ENCODE measurements around the gene DCAF6.
"Not testable (repeated sequence)": the region's sequence is repeated elsewhere in the genome, so short reads cannot be mapped to it uniquely, and the experiment has no call there.

The DCAF6 gene

DNA sequence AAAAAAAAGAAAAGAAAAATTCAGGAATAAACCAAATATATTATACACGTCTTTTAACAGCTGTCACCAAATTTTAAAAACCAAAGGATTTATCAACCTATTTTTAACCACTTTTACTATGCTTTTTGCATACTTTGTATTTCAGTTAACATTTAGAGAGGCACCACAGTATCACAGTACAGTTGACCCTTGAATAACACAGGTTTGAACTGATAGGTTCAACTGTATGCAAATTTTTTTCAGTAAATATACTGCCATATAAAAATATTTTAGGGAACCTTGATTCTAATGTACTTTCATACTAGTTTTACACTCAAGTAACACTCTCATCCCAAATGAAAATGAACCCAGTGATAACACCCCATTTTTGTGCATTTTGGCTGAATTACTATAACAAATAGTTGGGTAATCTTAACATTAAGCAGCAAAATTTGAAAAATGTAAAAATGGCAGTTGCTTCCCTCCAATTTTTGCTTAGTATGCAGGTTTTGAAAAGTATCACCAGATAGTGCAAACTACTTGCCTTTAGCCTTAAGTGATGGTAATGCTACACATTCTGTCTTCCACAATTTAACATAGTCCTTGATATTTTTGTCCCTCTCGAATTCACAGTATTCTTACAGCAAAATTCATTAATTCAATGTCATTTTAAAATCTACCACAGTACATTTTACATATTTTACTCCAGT is 11.8 kb upstream of the DCAF6 start:
- no peak for DNase-seq (ENCODE audit: low read depth in 2 of 2)

DNA sequence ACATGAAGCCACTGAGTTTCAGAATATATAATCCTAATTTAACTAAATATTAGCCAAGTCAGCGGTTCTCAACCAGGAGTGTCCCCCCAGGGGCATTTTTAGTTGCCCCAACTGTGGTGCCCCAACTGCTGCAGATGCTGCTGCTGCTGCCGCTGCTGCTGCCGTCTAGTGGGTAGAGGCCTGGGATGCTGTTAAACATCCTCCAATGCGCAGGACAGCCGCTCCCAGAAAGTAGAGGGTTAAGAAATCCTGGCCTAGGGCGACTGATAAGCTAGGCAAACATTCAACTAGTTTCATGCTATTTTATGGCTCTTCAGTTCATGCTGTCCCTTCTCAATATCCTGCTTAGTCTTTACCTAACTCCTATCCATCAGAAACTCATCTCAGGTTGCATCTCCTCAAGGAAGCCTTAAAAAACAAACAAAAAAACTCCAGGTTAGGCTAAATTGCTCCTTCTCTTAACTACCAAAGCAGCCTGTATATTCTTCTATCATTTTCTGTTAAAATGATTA is 9.9 kb upstream of the DCAF6 start:
- no peak for DNase-seq (ENCODE audit: low read depth in 2 of 2)

GRCh38 chr1:167927046-167927754 is 9.3 kb upstream of the DCAF6 start:
- no peak for DNase-seq (ENCODE audit: low read depth in 2 of 2)

GRCh38 chr1:167928457-167928852 is 8.0 kb upstream of the DCAF6 start:
- no peak for DNase-seq (ENCODE audit: low read depth in 2 of 2)

DNA sequence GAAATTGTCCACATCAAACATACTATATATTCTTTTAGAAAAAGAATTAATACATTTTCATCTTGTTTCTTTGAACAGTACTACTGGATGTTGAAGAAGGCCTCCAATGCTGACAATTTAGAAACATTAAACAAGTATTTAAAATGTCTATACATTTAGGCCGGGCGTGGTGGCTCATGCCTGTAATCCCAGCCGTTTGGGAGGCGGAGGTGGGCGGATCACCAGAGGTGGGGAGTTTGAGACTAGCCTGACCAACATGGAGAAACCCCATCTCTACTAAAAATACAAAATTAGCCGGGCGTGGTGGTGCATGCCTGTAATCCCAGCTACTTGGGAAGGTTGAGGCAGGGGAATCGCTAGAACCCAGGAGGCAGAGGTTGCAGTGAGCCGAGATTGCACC is 7.6 kb upstream of the DCAF6 start:
- DNase-seq (ENCODE audit: low read depth in 2 of 2) = not testable (repeated sequence)

GRCh38 chr1:167929725-167930124 is 6.8 kb upstream of the DCAF6 start:
- DNase-seq (ENCODE audit: low read depth in 2 of 2) = no peak

- no peak for DNase-seq (ENCODE audit: low read depth in 2 of 2)
Observed at GRCh38 chr1:167933788-167934187, 2.7 kb upstream of the DCAF6 start.

GRCh38 chr1:167934426-167935215 is 1.9 kb upstream of the DCAF6 start:
- DNase-seq (ENCODE audit: low read depth in 2 of 2) = no peak

GRCh38 chr1:167935216-167936067 is 1.0 kb upstream of the DCAF6 start:
- no peak for DNase-seq (ENCODE audit: low read depth in 2 of 2)

GRCh38 chr1:167936930-167937708 is 636 bp downstream of the DCAF6 start, which contains the start of gene MPC2:
TSS of gene MPC2 (minus strand) at chr1:167937072. CDS start at chr1:167935841, 1,231 bp downstream.
- DNase-seq (ENCODE audit: low read depth in 2 of 2) = peak; percentile 24 to 36

DNA sequence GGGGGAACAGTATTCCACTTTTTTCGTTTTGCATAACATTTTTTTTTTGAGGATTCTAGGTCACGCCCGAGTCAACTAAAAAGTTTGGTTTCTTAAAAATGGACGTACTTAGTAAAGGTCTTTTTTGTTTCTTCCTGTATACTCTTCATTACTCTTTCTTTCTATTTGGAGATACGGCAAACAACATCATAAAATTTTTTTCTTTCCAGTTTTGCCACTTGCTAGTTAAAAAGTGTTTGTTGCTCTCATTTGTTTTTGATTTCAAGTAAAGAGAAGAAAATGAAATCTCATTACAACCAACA is 1.2 kb downstream of the DCAF6 start:
- no peak for DNase-seq (ENCODE audit: low read depth in 2 of 2)

- DNase-seq (ENCODE audit: low read depth in 2 of 2) = no peak
Observed at GRCh38 chr1:167938080-167938636, 1.7 kb downstream of the DCAF6 start.

GRCh38 chr1:167940264-167940663 is 3.8 kb downstream of the DCAF6 start:
- no peak for DNase-seq (ENCODE audit: low read depth in 2 of 2)

- DNase-seq (ENCODE audit: low read depth in 2 of 2) = no peak
Observed at GRCh38 chr1:167943541-167943940, 7.1 kb downstream of the DCAF6 start.

GRCh38 chr1:167947733-167948132 is 11.2 kb downstream of the DCAF6 start:
- no peak for DNase-seq (ENCODE audit: low read depth in 2 of 2)

GRCh38 chr1:167949785-167950184 is 13.3 kb downstream of the DCAF6 start:
- no peak for DNase-seq (ENCODE audit: low read depth in 2 of 2)

DNA sequence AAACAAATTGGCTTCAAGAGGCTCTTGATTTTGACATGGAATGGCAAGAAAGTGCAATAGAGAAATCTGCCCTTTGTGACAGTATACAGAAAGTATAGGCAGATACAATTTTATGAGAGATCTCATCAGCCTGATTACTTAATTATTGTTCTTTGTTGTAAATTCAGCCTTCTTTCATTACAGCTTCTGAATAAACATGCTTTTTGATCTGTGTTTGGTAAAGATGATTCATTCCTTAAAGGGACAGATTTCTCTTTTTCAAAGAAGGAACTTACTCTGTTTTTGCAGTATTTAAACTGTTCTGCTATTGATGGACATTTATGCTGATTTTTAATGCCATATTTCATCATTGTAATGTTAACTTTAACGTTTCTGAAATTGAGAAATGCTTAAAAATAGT is 14.1 kb downstream of the DCAF6 start:
- no peak for DNase-seq (ENCODE audit: low read depth in 2 of 2)

DNA sequence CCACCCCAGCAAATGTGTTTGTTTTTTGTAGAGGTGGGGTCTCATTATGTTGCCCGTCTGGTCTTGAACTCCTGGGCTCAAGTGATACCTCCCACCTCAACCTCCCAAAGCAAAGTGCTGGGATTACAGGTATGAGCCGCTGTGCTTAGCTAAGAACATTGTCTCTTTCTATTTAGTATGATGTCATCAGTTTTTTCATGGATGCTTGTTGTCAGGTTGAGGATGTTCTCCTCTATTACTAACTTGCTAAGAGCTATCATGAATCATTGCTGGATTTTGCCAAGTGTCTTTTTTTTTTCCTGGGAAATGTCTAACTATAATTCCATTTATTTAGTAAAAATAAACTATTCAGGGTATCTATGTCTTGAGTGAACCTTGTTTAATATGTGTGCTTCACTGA is 19.4 kb downstream of the DCAF6 start:
- no peak for DNase-seq (ENCODE audit: low read depth in 2 of 2)

- no peak for DNase-seq (ENCODE audit: low read depth in 2 of 2)
Observed at GRCh38 chr1:167957710-167958109, 21.2 kb downstream of the DCAF6 start.

DNA sequence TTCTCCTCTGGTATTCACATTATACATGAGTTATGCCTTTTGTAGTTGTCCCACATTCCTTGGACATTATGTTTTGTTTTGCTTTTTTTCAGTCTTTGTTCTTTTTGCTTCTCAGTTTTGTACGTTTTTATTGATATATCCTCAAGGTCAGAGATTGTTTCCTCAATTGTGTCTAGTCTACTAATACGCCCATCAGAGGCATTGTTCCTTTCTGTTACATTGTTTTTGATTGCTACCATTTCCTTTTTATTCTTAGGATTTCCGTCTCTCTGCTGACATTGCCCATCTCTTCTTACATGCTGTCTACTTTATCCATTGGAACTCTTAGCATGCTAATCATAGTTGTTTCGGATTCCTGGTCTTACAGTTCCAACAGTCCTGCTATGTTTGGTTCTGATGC is 28.2 kb downstream of the DCAF6 start:
- no peak for DNase-seq (ENCODE audit: low read depth in 2 of 2)

- no peak for DNase-seq (ENCODE audit: low read depth in 2 of 2)
Observed at GRCh38 chr1:167966050-167966449, 29.6 kb downstream of the DCAF6 start.

Measured in stimulated activated CD8-positive, alpha-beta memory T cell treated with anti-CD3 and anti-CD28 coated beads, Interleukin-2, amount 100 ng/mL, for 1 hour (primary cell).